Mesothelial cell of epicardium (in vitro differentiated cells): ENCODE results near the gene CAPN15. TPM values are rescaled to one million over a fixed set of nuclear protein-coding genes. Genes with fewer than 3 reads are reported as not detected.

Experiments
- DNase-seq, 2 experiments: peaks; one replicate each; pipeline ENCODE4 v3.0.0; 2021; ENCODE audit warnings: low spot score in 2 of 2; ENCODE audit not compliant: unreplicated experiment in 2 of 2
- H3K27ac Mint-ChIP-seq: 2 replicates; pipeline ENCODE4 v1.8.0; 2021; ENCODE audit warnings: mixed read lengths
- H3K27me3 Mint-ChIP-seq: 2 replicates; pipeline ENCODE4 v1.8.0; 2021; ENCODE audit warnings: low read depth, mixed read lengths
- H3K36me3 Mint-ChIP-seq: 2 replicates; pipeline ENCODE4 v1.8.0; 2021; ENCODE audit warnings: mixed read lengths
- H3K4me1 Mint-ChIP-seq: 2 replicates; pipeline ENCODE4 v1.8.0; 2021; ENCODE audit warnings: mixed read lengths
- H3K4me3 Mint-ChIP-seq: 2 replicates; pipeline ENCODE4 v1.8.0; 2021; ENCODE audit warnings: mild to moderate bottlenecking, moderate library complexity, mixed read lengths
- H3K9me3 Mint-ChIP-seq: 2 replicates; pipeline ENCODE4 v1.8.0; 2021; ENCODE audit warnings: mixed read lengths
- total RNA-seq: library from RNA; stranded (reverse); gene quantifications from 3 replicates; pipeline ENCODE4 v1.2.1, GENCODE V29; 2021
- TF ChIP-seq, protein P1 (sequence below): fragments of 200-600 bp; sonication (generic); IDR thresholded peaks from one replicate; pipeline ENCODE4 v1.5.0; 2021; ENCODE audit warnings: antibody characterized with exemption; ENCODE audit not compliant: unreplicated experiment

Gene CAPN15
- total RNA-seq, 1 donor from 2014 or later, result 49.1 TPM

- no peaks in the 10 kb centered on the region for H3K4me1 Mint-ChIP-seq
- no peak overlapping the region for H3K27ac Mint-ChIP-seq
- TF ChIP-seq, protein P1, sequence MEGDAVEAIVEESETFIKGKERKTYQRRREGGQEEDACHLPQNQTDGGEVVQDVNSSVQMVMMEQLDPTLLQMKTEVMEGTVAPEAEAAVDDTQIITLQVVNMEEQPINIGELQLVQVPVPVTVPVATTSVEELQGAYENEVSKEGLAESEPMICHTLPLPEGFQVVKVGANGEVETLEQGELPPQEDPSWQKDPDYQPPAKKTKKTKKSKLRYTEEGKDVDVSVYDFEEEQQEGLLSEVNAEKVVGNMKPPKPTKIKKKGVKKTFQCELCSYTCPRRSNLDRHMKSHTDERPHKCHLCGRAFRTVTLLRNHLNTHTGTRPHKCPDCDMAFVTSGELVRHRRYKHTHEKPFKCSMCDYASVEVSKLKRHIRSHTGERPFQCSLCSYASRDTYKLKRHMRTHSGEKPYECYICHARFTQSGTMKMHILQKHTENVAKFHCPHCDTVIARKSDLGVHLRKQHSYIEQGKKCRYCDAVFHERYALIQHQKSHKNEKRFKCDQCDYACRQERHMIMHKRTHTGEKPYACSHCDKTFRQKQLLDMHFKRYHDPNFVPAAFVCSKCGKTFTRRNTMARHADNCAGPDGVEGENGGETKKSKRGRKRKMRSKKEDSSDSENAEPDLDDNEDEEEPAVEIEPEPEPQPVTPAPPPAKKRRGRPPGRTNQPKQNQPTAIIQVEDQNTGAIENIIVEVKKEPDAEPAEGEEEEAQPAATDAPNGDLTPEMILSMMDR, result no peak
- H3K36me3 Mint-ChIP-seq, result peaks cover 16% of the 10 kb centered on the region
- no peaks in the 10 kb centered on the region for H3K9me3 Mint-ChIP-seq
- DNase-seq, result no peak
- H3K27me3 Mint-ChIP-seq, result no peaks in the 10 kb centered on the region
- H3K4me3 Mint-ChIP-seq, result no peak overlapping the region
Measured at GRCh38 chr16:516301-516700, 11.2 kb upstream of the CAPN15 start.

GRCh38 chr16:518858-519257 is 8.7 kb upstream of the CAPN15 start:
- Mint-ChIP-seq H3K27ac (no peak overlapping the region), H3K36me3 (peaks cover 11% of the 10 kb centered on the region), H3K4me1 (no peaks in the 10 kb centered on the region), H3K27me3 (no peaks in the 10 kb centered on the region), H3K4me3 (no peak overlapping the region), H3K9me3 (no peaks in the 10 kb centered on the region)
- DNase-seq, result no peak
- TF ChIP-seq, protein P1, result no peak

- TF ChIP-seq, protein P1, result no peak
- Mint-ChIP-seq H3K27me3 (no peaks in the 10 kb centered on the region), H3K36me3 (peaks cover 11% of the 10 kb centered on the region)
Measured at GRCh38 chr16:519425-519824, 8.1 kb upstream of the CAPN15 start.

DNA sequence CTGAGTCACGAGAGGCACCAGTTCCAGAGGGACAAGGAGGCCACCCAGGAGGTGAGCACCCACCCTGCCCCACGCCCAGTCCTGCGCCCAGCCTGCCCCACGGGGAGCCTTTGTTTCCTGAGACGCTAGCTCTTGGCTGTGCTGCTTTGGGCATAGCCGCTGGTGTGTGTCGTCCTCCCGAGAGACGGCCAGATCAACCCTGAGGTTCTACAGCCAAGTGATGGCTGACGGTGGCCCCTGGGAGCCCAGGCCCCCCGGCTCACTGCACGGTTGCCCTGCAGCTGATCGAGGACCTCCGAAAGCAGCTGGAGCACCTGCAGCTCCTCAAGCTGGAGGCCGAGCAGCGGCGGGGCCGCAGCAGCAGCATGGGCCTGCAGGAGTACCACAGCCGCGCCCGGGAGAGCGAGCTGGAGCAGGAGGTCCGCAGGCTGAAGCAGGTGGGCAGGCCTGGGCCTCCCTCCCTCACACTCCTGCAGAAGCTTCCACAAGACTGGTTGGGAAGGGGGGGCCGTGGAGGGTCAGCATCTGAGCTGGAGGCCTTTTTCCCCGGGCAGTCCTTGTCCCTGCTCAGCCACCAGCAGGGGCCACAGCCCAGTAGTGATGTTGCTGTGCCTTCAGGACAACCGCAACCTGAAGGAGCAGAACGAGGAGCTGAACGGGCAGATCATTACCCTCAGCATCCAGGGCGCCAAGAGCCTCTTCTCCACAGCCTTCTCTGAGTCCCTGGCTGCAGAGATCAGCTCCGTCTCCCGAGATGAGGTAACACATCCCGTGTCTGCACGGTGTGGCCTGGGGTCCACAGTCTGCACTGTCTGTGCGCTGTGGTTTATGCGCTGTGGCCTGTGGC is 7.4 kb upstream of the CAPN15 start:
- Mint-ChIP-seq H3K9me3 (no peaks in the 10 kb centered on the region), H3K27me3 (no peaks in the 10 kb centered on the region), H3K27ac (no peak overlapping the region), H3K4me3 (no peak overlapping the region), H3K36me3 (peaks cover 10% of the 10 kb centered on the region), H3K4me1 (no peaks in the 10 kb centered on the region)
- TF ChIP-seq, protein P1, result no peak
- no peak for DNase-seq

More at GRCh38 chr16:519425-519824, 8.1 kb upstream of the CAPN15 start:
- Mint-ChIP-seq H3K4me1 (no peaks in the 10 kb centered on the region), H3K9me3 (no peaks in the 10 kb centered on the region), H3K4me3 (no peak overlapping the region), H3K27ac (no peak overlapping the region)
- no peak for DNase-seq

DNA sequence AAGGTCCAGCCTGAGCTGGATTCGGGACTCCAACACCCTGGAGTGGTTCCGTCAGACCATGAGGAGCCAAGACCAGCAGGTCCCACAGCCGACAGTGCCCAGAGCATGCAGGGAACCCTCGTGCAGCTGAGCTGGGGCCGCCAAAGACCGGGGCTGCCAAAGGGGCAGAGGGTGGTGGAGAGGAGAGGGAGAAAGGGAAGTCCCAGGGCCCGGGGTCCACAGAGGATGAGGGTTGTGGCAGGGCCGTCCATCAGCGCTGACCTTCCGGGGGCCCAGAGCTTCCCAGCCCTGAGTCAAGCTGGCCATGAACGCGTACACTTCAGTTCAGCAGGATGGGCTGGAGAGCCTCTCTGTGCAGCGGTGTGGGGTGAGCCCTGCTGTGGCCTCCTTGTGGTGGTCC is 6.7 kb upstream of the CAPN15 start:
- no peaks in the 10 kb centered on the region for H3K27me3 Mint-ChIP-seq
- peaks cover 6% of the 10 kb centered on the region for H3K4me1 Mint-ChIP-seq
- no peaks in the 10 kb centered on the region for H3K9me3 Mint-ChIP-seq
- no peak overlapping the region for H3K27ac Mint-ChIP-seq
- H3K36me3 Mint-ChIP-seq, result peaks cover 9% of the 10 kb centered on the region
- TF ChIP-seq, protein P1, result no peak
- DNase-seq, result no peak
- no peak overlapping the region for H3K4me3 Mint-ChIP-seq
